ENCODE results near the gene FAM161B. TPM values are rescaled to one million over a fixed set of nuclear protein-coding genes. Genes with fewer than 3 reads are reported as not detected.
"Not testable (repeated sequence)": the region's sequence is repeated elsewhere in the genome, so short reads cannot be mapped to it uniquely, and the experiment has no call there.

Gene FAM161B
- total RNA-seq, 1 donor from 2014 or later, result 3.2 TPM

DNA sequence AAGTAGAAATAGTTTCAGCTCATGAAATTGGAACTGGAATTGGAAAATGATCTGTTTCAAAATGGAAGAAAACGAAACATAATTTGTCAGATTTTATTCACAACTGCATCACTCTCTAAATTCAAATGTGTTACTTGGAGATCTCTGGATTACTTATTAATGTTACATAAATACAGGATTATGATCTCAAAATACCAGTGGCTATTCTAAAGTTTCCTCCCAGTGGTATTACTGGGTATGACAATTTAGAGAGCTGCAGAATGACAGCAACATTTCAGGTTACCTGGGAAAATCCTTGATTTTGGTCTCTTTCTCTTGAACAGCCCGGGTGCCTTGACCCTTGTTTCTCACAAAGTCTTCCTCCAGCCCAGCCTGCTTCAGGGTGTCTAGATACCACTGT is 14.2 kb downstream of the FAM161B start:
- Mint-ChIP-seq H3K36me3 (ENCODE audit: low read depth, unreplicated experiment) (peaks cover 11% of the 10 kb centered on the region), H3K27me3 (ENCODE audit: unreplicated experiment) (no peaks in the 10 kb centered on the region), H3K9me3 (ENCODE audit: unreplicated experiment) (no peaks in the 10 kb centered on the region), H3K27ac (ENCODE audit: unreplicated experiment) (no peak overlapping the region), H3K4me1 (ENCODE audit: unreplicated experiment) (no peaks in the 10 kb centered on the region), H3K4me3 (ENCODE audit: unreplicated experiment) (no peak overlapping the region)
- DNase-seq (ENCODE audit: low spot score), result no peak
- TF ChIP-seq, protein P1, sequence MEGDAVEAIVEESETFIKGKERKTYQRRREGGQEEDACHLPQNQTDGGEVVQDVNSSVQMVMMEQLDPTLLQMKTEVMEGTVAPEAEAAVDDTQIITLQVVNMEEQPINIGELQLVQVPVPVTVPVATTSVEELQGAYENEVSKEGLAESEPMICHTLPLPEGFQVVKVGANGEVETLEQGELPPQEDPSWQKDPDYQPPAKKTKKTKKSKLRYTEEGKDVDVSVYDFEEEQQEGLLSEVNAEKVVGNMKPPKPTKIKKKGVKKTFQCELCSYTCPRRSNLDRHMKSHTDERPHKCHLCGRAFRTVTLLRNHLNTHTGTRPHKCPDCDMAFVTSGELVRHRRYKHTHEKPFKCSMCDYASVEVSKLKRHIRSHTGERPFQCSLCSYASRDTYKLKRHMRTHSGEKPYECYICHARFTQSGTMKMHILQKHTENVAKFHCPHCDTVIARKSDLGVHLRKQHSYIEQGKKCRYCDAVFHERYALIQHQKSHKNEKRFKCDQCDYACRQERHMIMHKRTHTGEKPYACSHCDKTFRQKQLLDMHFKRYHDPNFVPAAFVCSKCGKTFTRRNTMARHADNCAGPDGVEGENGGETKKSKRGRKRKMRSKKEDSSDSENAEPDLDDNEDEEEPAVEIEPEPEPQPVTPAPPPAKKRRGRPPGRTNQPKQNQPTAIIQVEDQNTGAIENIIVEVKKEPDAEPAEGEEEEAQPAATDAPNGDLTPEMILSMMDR (IDR thresholded peaks at IDR 0.05; ENCODE audit: unreplicated experiment), result peak; percentile 65

DNA sequence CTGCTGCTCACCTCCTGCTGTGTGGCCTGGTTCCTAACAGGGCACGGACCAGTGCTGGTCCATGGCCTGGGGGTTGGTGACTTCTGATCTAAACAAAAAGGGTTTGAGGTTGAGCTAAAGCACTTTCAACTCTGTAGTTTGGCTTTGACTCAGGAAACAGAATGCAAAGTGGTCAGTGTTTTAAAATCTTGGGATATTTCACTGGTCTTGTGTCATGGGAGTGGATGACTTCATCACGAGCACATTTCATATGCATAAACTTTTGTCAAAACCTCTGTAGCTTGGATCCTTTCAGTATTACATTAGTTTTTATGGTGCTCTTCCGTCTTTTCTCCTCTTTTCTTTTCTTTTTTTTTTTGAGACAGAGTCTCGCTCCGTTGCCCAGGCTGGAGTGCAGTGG is 25.6 kb downstream of the FAM161B start:
- Mint-ChIP-seq H3K4me1 (ENCODE audit: unreplicated experiment) (peaks cover 2% of the 10 kb centered on the region), H3K4me3 (ENCODE audit: unreplicated experiment) (no peak overlapping the region), H3K27me3 (ENCODE audit: unreplicated experiment) (no peaks in the 10 kb centered on the region), H3K27ac (ENCODE audit: unreplicated experiment) (no peak overlapping the region), H3K36me3 (ENCODE audit: low read depth, unreplicated experiment) (peaks cover 28% of the 10 kb centered on the region), H3K9me3 (ENCODE audit: unreplicated experiment) (no peaks in the 10 kb centered on the region)
- TF ChIP-seq, protein P1 (IDR thresholded peaks at IDR 0.05; ENCODE audit: unreplicated experiment), result no peak
- no peak for DNase-seq (ENCODE audit: low spot score)

DNA sequence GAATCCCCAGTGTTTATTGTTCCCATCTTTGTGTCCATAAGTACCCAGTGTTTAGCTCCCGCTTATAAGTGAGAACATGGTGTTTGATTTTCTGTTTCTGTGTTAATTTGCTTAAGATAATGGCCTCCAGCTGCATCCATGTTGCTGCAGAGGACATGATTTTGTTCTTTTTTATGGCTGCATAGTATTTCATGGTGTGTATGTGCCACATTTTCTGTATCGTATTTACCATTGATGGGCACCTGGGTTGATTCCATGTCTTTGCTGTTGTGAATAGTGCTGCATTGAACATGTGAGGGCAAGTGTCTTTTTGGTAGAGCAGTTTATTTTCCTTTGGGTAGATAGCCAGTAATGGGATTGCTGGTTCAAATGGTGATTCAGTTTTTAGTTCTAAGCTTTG is 30.4 kb downstream of the FAM161B start:
- not testable (repeated sequence) for H3K27me3 Mint-ChIP-seq (ENCODE audit: unreplicated experiment); H3K9me3 Mint-ChIP-seq (ENCODE audit: unreplicated experiment); H3K27ac Mint-ChIP-seq (ENCODE audit: unreplicated experiment); DNase-seq (ENCODE audit: low spot score); H3K4me1 Mint-ChIP-seq (ENCODE audit: unreplicated experiment); H3K4me3 Mint-ChIP-seq (ENCODE audit: unreplicated experiment)
- H3K36me3 Mint-ChIP-seq (ENCODE audit: low read depth, unreplicated experiment), result peaks cover 16% of the 10 kb centered on the region

DNA sequence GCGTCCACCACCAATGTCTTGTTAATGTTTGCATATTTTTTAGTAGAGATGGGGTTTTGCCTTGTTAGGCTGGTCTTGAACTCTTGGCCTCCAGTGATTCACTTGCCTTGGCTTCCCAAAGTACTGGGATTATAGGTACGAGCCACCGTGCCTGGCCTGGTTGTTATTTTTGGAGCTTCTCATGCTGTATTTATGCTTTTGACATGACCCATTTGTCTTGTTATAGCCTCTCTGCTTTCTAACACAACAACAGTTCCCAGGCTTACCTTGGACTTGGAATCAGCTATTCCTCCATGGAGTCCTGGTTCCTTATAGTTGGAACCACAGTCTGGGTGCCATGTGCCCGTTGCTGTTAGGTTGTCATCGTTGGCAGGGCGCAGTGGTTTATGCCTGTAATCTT is 33.6 kb downstream of the FAM161B start:
- TF ChIP-seq, protein P1 (IDR thresholded peaks at IDR 0.05; ENCODE audit: unreplicated experiment), result no peak
- no peak overlapping the region for H3K4me3 Mint-ChIP-seq (ENCODE audit: unreplicated experiment)
- no peak overlapping the region for H3K27ac Mint-ChIP-seq (ENCODE audit: unreplicated experiment)
- no peaks in the 10 kb centered on the region for H3K4me1 Mint-ChIP-seq (ENCODE audit: unreplicated experiment)
- no peaks in the 10 kb centered on the region for H3K9me3 Mint-ChIP-seq (ENCODE audit: unreplicated experiment)
- DNase-seq (ENCODE audit: low spot score), result no peak
- no peaks in the 10 kb centered on the region for H3K27me3 Mint-ChIP-seq (ENCODE audit: unreplicated experiment)
- peaks cover 28% of the 10 kb centered on the region for H3K36me3 Mint-ChIP-seq (ENCODE audit: low read depth, unreplicated experiment)

DNA sequence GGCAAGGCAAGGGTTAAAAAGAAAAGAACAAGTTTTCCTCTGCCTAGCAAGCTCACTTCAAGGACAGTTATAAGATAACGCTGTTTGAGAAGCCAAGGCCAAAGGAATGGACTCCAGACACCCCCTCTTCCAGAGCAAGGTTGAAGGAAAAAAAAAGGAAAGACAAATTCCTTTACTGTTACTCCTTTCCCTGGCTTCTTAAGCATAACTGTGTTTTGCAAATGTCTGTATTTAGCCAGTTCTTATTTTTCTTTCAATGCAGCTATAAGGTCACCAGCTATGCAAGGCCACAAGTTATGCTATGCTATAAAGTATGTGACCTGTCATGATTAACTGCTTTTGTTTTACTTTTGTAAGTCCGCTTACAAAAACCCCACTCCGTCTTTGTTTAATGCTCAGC is 36.6 kb downstream of the FAM161B start:
- H3K36me3 Mint-ChIP-seq (ENCODE audit: low read depth, unreplicated experiment), result peaks cover 47% of the 10 kb centered on the region
- no peak overlapping the region for H3K27ac Mint-ChIP-seq (ENCODE audit: unreplicated experiment)
- H3K9me3 Mint-ChIP-seq (ENCODE audit: unreplicated experiment), result no peaks in the 10 kb centered on the region
- H3K4me1 Mint-ChIP-seq (ENCODE audit: unreplicated experiment), result no peaks in the 10 kb centered on the region
- H3K4me3 Mint-ChIP-seq (ENCODE audit: unreplicated experiment), result no peak overlapping the region
- TF ChIP-seq, protein P1 (IDR thresholded peaks at IDR 0.05; ENCODE audit: unreplicated experiment), result no peak
- H3K27me3 Mint-ChIP-seq (ENCODE audit: unreplicated experiment), result no peaks in the 10 kb centered on the region
- no peak for DNase-seq (ENCODE audit: low spot score)

DNA sequence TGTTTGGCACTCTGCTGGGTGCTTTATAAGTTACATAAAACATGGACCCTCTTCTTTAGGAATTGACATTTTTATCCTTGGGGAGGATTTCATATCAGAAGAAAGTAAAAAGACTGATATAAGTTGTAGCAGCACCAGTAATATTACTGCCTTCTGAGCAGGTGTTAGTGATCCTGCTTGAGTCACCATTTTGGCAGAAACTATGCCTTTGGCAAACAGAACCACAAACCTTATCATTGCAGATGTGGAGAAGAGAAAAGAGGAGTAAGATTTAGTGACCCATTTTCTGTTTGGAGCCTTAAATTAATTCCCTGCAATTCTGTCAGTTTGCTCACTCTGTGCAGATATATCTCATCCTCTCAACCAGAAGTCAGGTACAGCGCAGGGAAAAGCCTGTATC is 40.2 kb downstream of the FAM161B start:
- Mint-ChIP-seq H3K9me3 (ENCODE audit: unreplicated experiment) (no peaks in the 10 kb centered on the region), H3K4me1 (ENCODE audit: unreplicated experiment) (no peaks in the 10 kb centered on the region), H3K36me3 (ENCODE audit: low read depth, unreplicated experiment) (peaks cover 58% of the 10 kb centered on the region), H3K27ac (ENCODE audit: unreplicated experiment) (no peak overlapping the region), H3K27me3 (ENCODE audit: unreplicated experiment) (no peaks in the 10 kb centered on the region), H3K4me3 (ENCODE audit: unreplicated experiment) (peak overlapping the region; percentile 26)
- TF ChIP-seq, protein P1 (IDR thresholded peaks at IDR 0.05; ENCODE audit: unreplicated experiment), result no peak
- DNase-seq (ENCODE audit: low spot score), result no peak

Data from endothelial cell (in vitro differentiated cells).